HG02852 (cell line): ENCODE results near the gene TREML2.

Source experiments
- ATAC-seq: cut with Tn5 transposase; IDR thresholded peaks from one replicate; pipeline ENCODE4 v1.9.1; 2021; ENCODE audit warnings: mild to moderate bottlenecking, moderate library complexity; ENCODE audit not compliant: unreplicated experiment

The TREML2 gene

GRCh38 chr6:41179163-41179562 is 21.8 kb downstream of the TREML2 start:
- ATAC-seq, result no peak

- ATAC-seq, result no peak
Observed at GRCh38 chr6:41177695-41178094, 23.3 kb downstream of the TREML2 start.

DNA sequence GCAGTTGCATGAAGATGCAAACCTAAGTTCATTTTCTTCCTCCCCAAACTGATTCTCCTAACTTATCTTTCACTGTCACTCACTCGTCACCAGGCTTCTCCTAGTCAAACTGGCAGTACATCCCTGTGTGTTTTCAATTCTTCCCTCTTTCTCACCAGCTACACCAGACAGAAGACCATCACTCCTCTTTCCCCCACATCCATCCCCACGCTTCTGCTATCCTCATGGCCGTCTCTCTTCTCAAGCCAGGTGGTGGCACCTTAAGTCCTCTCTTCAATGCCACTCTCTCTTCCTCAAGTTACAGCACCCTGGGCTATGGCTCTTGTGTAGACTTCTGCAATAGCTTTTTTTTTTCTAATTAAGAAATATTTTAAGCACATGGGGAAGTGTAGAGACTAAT is 23.7 kb downstream of the TREML2 start:
- no peak for ATAC-seq

DNA sequence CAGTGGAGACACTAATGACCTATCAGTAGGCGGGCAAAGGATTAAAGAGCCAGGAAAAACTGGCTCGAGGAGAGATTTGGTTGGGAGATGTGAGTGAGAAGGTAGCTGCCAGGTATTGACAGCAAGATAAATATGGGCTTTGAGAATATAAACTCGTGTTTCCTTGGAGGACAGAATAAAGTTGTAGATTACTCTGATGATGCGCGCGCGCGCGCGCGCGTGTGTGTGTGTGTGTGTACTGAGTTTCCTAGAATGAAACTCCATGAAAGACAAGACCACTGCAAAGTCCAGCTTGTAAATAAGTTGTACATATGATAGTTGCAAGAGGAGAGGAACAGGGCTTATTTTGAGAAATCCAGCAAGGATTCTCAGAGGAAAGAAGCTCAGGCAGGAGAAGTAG is 24.8 kb downstream of the TREML2 start:
- no peak for ATAC-seq

GRCh38 chr6:41175084-41175483 is 25.9 kb downstream of the TREML2 start:
- ATAC-seq, result no peak

GRCh38 chr6:41174610-41175009 is 26.3 kb downstream of the TREML2 start:
- ATAC-seq, result no peak

GRCh38 chr6:41171908-41172307 is 29.0 kb downstream of the TREML2 start:
- no peak for ATAC-seq

GRCh38 chr6:41170547-41171160 is 30.3 kb downstream of the TREML2 start:
- no peak for ATAC-seq

- no peak for ATAC-seq
Observed at GRCh38 chr6:41167173-41167963, 33.6 kb downstream of the TREML2 start.

DNA sequence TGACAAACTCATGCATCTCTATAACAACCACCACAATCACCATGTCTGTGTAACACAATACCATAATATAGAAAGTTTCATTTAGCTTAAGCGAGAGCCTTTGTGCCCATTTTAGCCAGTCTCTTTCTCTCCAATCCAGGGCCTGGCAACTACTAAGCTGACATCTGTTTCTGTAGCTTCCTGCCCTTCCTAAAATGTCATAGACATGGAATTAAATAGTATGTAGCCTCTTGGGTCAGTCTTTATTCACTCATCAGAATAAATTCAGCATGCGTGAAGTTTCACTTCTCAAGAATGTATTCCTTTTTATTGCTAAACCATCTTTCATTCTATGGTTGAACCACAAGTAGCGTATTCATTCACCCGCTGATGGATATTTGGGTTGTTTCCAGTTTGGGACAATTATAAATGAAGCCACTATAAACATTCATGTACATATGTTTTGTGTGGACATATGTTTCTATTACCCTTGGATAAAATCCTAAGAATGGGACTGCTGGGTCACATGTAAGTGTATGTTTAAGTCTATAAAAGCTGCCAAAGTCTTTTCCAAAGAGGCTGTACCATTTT is 36.3 kb downstream of the TREML2 start:
- ATAC-seq, result no peak

- ATAC-seq, result no peak
Observed at GRCh38 chr6:41163419-41163717, 37.6 kb downstream of the TREML2 start.

DNA sequence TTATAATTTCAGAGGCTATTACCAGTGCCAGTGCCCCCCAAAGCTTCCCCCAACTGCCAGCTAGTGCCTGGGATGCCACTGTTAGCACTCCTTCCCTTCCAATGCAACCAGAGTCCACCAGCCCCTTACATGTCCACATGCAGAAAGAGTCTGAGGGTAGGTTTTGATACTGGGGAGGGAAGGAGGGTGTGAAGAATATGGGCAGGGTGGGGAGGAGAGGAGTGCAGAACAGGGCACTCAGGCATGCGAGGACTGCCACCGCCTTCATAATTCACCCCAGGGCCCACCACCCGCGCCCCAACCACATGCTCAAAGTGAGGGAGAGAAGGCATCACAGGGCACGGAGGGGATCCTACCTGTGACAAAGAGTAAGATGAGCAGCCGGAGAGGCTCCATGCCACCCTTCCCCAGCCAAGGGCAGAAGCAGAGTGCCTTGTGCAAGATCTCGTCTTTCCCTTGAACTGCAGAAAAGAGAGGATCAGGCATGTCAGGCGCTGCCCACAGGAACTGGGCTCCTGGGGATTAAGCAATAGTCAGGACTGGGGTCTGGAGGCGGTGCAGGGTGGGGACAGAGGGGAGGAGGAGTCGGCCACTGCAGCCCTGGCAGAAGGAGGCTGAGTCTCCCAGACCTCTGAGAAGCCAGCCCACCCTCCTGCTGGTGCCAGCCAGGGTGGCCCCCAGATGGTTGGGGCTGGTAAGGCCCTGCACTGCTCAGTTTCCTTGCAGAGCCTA is 38.1 kb downstream of the TREML2 start, which contains the start of gene TREM2:
Gene TREM2, minus strand, starts transcription at position 430 of the 732 bp plus-strand sequence. Its CDS starts 34 bp downstream, at position 396.
- ATAC-seq, result no peak

- no peak for ATAC-seq
Observed at GRCh38 chr6:41161851-41162552, 38.9 kb downstream of the TREML2 start.

GRCh38 chr6:41161380-41161779 is 39.6 kb downstream of the TREML2 start:
- ATAC-seq, result no peak

DNA sequence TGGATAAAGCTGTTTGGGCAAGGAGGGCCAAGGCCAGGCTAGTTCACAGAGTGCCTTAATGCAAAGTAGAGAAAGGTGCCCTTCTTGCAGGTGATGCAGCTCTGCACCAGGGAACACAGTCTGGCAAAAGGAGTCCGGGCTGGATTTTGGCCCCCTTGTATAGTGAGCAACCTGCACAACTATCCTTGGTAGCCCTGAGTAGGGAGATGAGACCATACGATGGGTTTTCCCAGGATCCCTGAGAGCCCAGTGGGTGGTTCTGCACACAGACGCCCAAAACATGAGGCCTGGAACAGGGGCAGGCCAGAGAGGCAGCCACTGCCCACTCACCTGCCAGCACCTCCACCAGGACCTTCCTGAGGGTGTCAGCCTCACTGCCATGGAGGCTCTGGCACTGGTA is 40.0 kb downstream of the TREML2 start:
- ATAC-seq, result no peak

- no peak for ATAC-seq
Observed at GRCh38 chr6:41159415-41160082, 41.4 kb downstream of the TREML2 start.

DNA sequence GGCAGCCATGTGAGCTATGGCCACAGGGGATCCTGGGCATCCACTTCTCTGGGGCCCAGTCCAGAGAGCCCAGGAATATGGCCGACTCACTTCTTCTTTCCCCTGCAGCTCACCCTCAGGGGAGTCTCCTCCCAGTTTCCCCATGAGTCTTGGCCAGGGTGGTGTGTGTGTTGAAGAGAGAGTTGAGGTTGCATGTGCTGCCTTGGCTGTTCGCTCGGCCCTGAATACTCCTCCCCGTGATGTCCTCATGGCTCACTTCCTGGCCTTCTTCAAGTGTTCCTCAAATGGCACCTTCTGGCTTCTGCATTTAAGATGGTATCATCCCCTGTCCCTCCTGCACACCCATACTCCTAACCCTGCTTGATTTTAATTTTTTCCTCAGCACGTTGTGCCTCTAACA is 43.6 kb downstream of the TREML2 start:
- no peak for ATAC-seq

DNA sequence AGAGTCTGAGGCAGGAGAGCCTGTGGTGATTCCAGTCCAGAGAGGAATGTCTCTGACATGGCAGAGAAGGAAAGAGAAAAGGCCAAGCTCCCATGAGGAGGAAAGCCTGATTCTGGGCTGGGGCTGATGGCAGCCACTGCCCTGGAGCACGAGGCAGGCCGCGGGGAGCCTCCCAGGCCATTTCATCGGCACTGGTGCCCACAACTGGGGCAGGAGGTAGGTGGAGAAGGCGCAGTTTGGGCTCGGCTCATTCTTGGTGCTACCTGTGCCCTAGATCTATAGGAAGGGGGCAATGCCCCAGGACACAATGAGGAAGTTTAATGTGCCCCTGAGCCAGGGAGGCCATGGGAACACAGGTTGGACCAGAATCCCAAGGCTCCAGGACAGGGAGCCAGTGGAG is 44.2 kb downstream of the TREML2 start:
- ATAC-seq, result no peak

- no peak for ATAC-seq
Observed at GRCh38 chr6:41156001-41156400, 44.9 kb downstream of the TREML2 start.

DNA sequence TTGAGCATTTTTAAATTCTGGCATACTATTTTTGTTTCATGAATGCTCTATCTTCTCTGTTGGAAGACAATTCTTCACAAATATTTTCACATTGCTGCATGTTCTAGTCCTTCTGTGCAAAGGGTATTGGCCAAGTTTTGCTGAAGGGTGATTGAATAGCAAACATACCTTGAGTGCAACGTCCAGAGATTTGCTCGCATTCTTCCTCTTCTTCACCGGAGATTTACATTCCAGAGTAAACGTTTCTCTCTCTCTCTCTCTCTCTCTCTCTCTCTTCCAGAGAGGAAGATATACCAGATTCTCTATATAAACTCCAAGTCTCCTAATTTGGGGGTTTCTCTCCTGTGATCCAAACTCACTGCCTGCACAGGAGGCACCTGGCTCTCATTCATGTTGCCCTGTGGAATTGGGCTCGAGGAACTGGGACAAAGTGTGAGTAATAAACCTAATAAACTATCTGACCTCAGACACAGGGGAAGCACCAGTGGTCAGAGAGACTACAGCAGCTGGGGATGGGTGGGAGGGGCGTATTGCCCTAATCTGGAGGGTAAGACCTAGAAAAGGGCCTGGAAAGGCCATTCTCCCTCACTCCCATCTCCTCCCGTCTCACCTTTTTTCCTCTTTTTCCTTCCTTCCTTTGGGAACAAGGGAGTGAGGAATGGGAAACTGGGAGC is 45.7 kb downstream of the TREML2 start:
- ATAC-seq, result no peak
